Vagina (tissue), 2 donors: ENCODE measurements around the gene MPND.

Experiments
- CTCF ChIP-seq, 3 experiments: fragments of 450-650 bp in 2 of 3; fragments of 200-600 bp in 1 of 3; sonication (generic) in 1 of 3; IDR thresholded peaks; one replicate each; pipeline ENCODE4 v1.5.1; 2017 to 2019; ENCODE audit warnings: antibody characterized with exemption in 3 of 3, mild to moderate bottlenecking in 2 of 3, moderate library complexity in 2 of 3
- POLR2A ChIP-seq, 2 donors: fragments of 450-650 bp; IDR thresholded peaks; one replicate each; pipeline ENCODE4 v1.6.1; 2017; ENCODE audit warnings: antibody characterized with exemption in 2 of 2, mild to moderate bottlenecking in 2 of 2, moderate library complexity in 2 of 2
- POLR2AphosphoS5 ChIP-seq, 2 donors: sonication (generic); formaldehyde crosslinking; IDR thresholded peaks; one replicate each; pipeline ENCODE4 v1.9.0; 2017; ENCODE audit warnings: antibody characterized with exemption in 2 of 2, mild to moderate bottlenecking in 2 of 2, low read depth in 1 of 2; ENCODE audit not compliant: insufficient read depth in 1 of 2

DNA sequence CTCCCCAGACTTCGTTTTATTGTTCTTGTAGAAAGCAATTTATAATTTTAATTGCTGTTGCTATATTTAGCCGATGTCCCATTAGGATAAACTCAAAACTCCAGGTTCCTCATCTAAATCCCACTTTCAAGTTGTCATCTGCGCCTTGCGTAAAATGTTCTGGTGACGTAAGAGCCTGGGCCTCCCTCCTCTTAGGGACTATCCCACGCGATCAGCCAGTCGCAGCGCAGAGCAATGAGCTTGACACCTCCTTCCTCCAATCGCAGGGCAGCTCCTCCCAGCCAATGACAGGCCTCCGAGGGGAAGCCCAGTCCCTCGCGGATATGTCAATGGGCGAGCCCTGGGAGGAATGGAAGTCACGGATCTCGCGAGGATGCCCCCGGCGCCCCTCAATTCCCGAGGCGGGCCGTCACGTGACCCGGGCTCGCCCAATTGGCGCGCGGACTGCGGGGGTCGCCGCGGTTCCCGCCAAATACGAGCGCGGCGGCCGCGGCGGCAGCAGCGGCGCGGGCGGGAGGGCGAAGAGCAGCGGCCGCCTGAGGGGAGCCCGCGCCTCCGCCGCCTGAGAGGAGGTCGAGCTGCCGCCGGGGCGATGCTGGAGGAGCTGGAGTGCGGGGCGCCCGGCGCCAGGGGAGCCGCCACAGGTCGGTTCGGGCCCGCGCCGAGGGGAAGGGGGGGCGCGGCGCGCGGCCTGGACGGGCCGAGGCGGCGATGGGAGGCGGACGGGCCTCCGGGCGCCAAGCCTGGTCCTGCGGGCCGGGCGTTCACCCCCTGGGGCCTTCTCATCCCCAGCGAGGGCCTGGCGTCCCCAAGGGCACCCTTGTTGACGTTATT is 59.0 kb downstream of the MPND start, which contains the start of gene CHAF1A:
- TF ChIP-seq CTCF (IDR thresholded peaks at IDR 0.05) (no peak), POLR2A (IDR thresholded peaks at IDR 0.05) (peak in 1 of 2 donors; percentile 75), POLR2AphosphoS5 (IDR thresholded peaks at IDR 0.05; ENCODE audit: insufficient read depth in 1 of 2, low read depth in 1 of 2) (peak; percentile 89 to 99)
